Mesenchymal stem cell (in vitro differentiated cells and primary cell): ENCODE measurements around the gene GNLY. TPM values are rescaled to one million over a fixed set of nuclear protein-coding genes. Genes with fewer than 3 reads are reported as not detected.

ENCODE experiments used
- DNase-seq: peaks from one replicate; pipeline ENCODE4 v3.0.0-alpha.2; 2013
- H2AFZ ChIP-seq: one replicate; pipeline ENCODE4 v1.6.1; 2013; ENCODE audit warnings: low read depth, mild to moderate bottlenecking, control low read depth, inconsistent platforms, low read length, moderate library complexity
- H2AK5ac ChIP-seq: 2 replicates; pipeline ENCODE4 v1.6.1; 2013; ENCODE audit warnings: low read length, moderate library complexity, mild to moderate bottlenecking, inconsistent platforms; ENCODE audit not compliant: severe bottlenecking
- H2BK120ac ChIP-seq: one replicate; pipeline ENCODE4 v1.6.1; 2013; ENCODE audit warnings: low read depth, mild to moderate bottlenecking, inconsistent platforms, low read length, moderate library complexity
- H2BK12ac ChIP-seq, 2 experiments: one replicate each; pipeline ENCODE4 v1.6.1; 2013; ENCODE audit warnings: inconsistent platforms in 2 of 2, low read length in 2 of 2, mild to moderate bottlenecking in 2 of 2, moderate library complexity in 2 of 2, control low read depth in 1 of 2
- H2BK15ac ChIP-seq: one replicate; pipeline ENCODE4 v1.6.1; 2013; ENCODE audit warnings: mild to moderate bottlenecking, low read depth, inconsistent platforms; ENCODE audit not compliant: poor library complexity, severe bottlenecking
- H2BK5ac ChIP-seq: 2 replicates; pipeline ENCODE4 v1.6.1; 2013; ENCODE audit warnings: low read depth, mild to moderate bottlenecking, low read length, control low read depth, inconsistent platforms; ENCODE audit not compliant: poor library complexity, severe bottlenecking
- H3K14ac ChIP-seq, 2 experiments: one replicate each; pipeline ENCODE4 v1.6.1; 2013; ENCODE audit warnings: inconsistent platforms in 2 of 2, low read length in 2 of 2, control low read depth in 1 of 2, mild to moderate bottlenecking in 1 of 2, moderate library complexity in 1 of 2
- H3K18ac ChIP-seq, 2 experiments: one replicate each; pipeline ENCODE4 v1.6.1; 2013; ENCODE audit warnings: inconsistent platforms in 2 of 2, low read length in 2 of 2, control low read depth in 1 of 2, low read depth in 1 of 2, mild to moderate bottlenecking in 1 of 2
- H3K23ac ChIP-seq, 2 experiments: one replicate each; pipeline ENCODE4 v1.6.1; 2013; ENCODE audit warnings: inconsistent platforms in 2 of 2, low read length in 2 of 2, mild to moderate bottlenecking in 2 of 2, moderate library complexity in 2 of 2, control low read depth in 1 of 2
- H3K27ac ChIP-seq: 2 replicates; pipeline ENCODE4 v1.5.1; 2013; ENCODE audit warnings: mild to moderate bottlenecking, moderate library complexity, low read length, control low read depth, inconsistent platforms; ENCODE audit not compliant: poor library complexity, severe bottlenecking
- H3K27me3 ChIP-seq, 2 experiments: 2 replicates each; pipeline versions ENCODE4 v1.6.1 to v1.7.0; 2013; ENCODE audit warnings: low read length in 2 of 2, mild to moderate bottlenecking in 2 of 2, moderate library complexity in 2 of 2, control low read depth in 1 of 2, inconsistent platforms in 1 of 2; ENCODE audit not compliant: control insufficient read depth in 1 of 2, insufficient read depth in 1 of 2
- H3K36me3 ChIP-seq, 2 experiments: 2 replicates each; pipeline versions ENCODE4 v1.6.1 to v1.7.0; 2013; ENCODE audit warnings: low read length in 2 of 2, control low read depth in 1 of 2, inconsistent platforms in 1 of 2, low read depth in 1 of 2, mild to moderate bottlenecking in 1 of 2; ENCODE audit not compliant: insufficient read depth in 2 of 2, control insufficient read depth in 1 of 2
- H3K4ac ChIP-seq, 2 experiments: one replicate each; pipeline ENCODE4 v1.6.1; 2013; ENCODE audit warnings: inconsistent platforms in 2 of 2, low read length in 2 of 2, mild to moderate bottlenecking in 2 of 2, moderate library complexity in 2 of 2, control low read depth in 1 of 2, low read depth in 1 of 2
- H3K4me1 ChIP-seq: 2 replicates; pipeline ENCODE4 v1.6.1; 2013; ENCODE audit warnings: low read depth, low read length, control low read depth; ENCODE audit not compliant: control insufficient read depth, insufficient read depth
- H3K4me2 ChIP-seq: 2 replicates; pipeline ENCODE4 v1.6.1; 2013; ENCODE audit warnings: low read length, mild to moderate bottlenecking, inconsistent platforms; ENCODE audit not compliant: poor library complexity, severe bottlenecking
- H3K4me3 ChIP-seq, 2 experiments: 2 replicates each; pipeline versions ENCODE4 v1.5.1 to v1.7.0; 2013; ENCODE audit warnings: low read length in 2 of 2, mild to moderate bottlenecking in 2 of 2, control low read depth in 1 of 2, low read depth in 1 of 2; ENCODE audit not compliant: insufficient read depth in 1 of 2
- H3K79me1 ChIP-seq: replicated peaks from 2 replicates; pipeline ENCODE4 v1.6.1; 2013; ENCODE audit warnings: mild to moderate bottlenecking, control low read depth, low read length, inconsistent platforms; ENCODE audit not compliant: poor library complexity, severe bottlenecking
- H3K9ac ChIP-seq: 2 replicates; pipeline ENCODE4 v1.7.0; 2013; ENCODE audit warnings: mild to moderate bottlenecking, low read length, moderate library complexity
- H3K9me3 ChIP-seq: 2 replicates; pipeline ENCODE4 v1.7.0; 2013; ENCODE audit warnings: mild to moderate bottlenecking, low read length; ENCODE audit not compliant: control insufficient read depth
- H4K8ac ChIP-seq: one replicate; pipeline ENCODE4 v1.6.1; 2013; ENCODE audit warnings: inconsistent platforms, mild to moderate bottlenecking, low read length, moderate library complexity
- H4K91ac ChIP-seq: one replicate; pipeline ENCODE4 v1.6.1; 2013; ENCODE audit warnings: mild to moderate bottlenecking, low read length, inconsistent platforms
- WGBS: methylation state at CpG from one replicate; pipeline ENCODE4 v1.1.7; 2013; ENCODE audit warnings: mixed read lengths; 5-methylcytosine and 5-hydroxymethylcytosine counted together
- polyA plus RNA-seq, 2 experiments: library from polyadenylated mRNA; stranded (reverse); fragments of 200-250 nt; gene quantifications; one replicate each; pipeline ENCODE4 v1.2.3, GENCODE V29; 2013

The GNLY gene
- polyA plus RNA-seq (2013, experiment 1 of 2): not detected
- polyA plus RNA-seq (2013, experiment 2 of 2): not detected

DNA sequence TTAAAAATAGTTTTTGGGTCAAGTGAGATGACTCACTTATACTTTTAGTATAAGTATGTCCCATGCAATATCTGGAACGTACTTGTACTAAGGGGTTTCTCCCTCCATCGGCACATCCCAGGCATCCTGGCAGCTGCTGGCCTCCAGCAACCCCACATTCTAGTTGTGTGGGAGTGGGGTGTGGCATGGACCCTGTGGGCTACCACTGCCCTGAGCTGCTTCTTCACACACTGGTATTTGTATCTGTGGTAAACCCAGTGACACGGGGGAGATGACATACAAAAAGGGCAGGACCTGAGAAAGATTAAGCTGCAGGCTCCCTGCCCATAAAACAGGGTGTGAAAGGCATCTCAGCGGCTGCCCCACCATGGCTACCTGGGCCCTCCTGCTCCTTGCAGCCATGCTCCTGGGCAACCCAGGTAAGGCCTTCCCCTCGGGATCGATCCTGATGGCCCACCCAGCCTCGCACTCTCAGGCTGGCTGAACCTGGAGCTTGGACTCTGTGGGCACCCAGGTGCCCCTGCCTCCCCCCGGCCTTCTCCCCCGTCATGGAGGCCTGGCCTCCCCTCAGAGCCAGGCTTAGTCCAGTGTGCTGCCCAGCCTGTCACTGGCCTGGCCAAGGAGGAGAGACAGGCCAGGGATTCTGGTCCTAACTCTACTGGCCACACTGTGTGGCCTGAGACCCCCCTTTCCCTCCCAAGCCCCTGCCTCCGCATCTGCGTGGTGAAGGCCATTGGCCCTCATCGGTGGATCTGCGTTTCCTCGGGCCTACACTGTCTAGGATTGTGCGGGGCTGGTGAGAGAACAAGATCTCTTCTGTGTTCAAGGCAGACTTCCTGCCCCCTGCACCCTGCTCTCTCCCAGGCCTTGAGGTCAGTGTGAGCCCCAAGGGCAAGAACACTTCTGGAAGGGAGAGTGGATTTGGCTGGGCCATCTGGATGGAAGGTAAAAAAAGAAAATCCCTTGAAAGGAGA, at the start of gene GNLY:
Gene GNLY (plus strand): TSS at position 307 of the 974 bp plus-strand sequence. CDS start 61 bp downstream, at position 368.
- no peak within 1 kb of the TSS for H3K9ac ChIP-seq
- peaks cover 0 to 10% of the 10 kb centered on the region in 2 experiments for H3K27me3 ChIP-seq
- no peak within 1 kb of the TSS for H3K4me2 ChIP-seq
- H3K79me1 ChIP-seq: no peaks in the 10 kb centered on the region
- no peak within 1 kb of the TSS for H3K23ac ChIP-seq
- H3K14ac ChIP-seq: peak within 1 kb of the TSS in 1 of 2 experiments; percentile 84
- no peak within 1 kb of the TSS for H2BK5ac ChIP-seq
- H2AFZ ChIP-seq: no peak within 1 kb of the TSS
- no peak within 1 kb of the TSS for H4K91ac ChIP-seq
- no peak within 1 kb of the TSS for H2AK5ac ChIP-seq
- peaks cover 10% of the 10 kb centered on the region for H3K4me1 ChIP-seq
- no peak within 1 kb of the TSS for H3K4ac ChIP-seq
- H2BK120ac ChIP-seq: no peak within 1 kb of the TSS
- no peak within 1 kb of the TSS for H2BK15ac ChIP-seq
- H4K8ac ChIP-seq: no peak within 1 kb of the TSS
- 95% methylated on average over 15 of the region's 15 CpGs for WGBS
- H3K18ac ChIP-seq: no peak within 1 kb of the TSS
- H3K4me3 ChIP-seq: no peak within 1 kb of the TSS
- H2BK12ac ChIP-seq: no peak within 1 kb of the TSS
- H3K9me3 ChIP-seq: no peaks in the 10 kb centered on the region
- no peaks in the 10 kb centered on the region for H3K36me3 ChIP-seq
- no peak for DNase-seq
- no peak within 1 kb of the TSS for H3K27ac ChIP-seq

DNA sequence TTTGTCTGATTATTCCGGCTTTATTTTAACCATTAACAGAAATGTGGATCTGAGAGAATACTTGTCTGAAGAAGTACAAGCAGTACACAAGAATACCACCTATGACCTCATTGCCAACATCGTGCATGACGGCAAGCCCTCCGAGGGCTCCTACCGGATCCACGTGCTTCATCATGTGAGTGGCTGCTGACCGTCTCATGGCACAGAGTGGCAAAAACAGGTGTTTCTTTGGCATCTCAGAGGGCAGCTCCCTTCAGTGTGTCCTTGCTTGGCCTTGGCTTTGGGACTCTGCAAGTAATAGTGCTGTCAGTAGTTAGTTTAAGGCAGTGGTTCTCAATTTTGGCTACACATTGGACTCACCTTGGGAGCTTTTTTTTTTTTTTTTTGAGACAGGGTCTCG, 49.2 kb upstream of the GNLY start:
- peaks cover 49 to 98% of the 10 kb centered on the region in 2 experiments for H3K36me3 ChIP-seq

DNA sequence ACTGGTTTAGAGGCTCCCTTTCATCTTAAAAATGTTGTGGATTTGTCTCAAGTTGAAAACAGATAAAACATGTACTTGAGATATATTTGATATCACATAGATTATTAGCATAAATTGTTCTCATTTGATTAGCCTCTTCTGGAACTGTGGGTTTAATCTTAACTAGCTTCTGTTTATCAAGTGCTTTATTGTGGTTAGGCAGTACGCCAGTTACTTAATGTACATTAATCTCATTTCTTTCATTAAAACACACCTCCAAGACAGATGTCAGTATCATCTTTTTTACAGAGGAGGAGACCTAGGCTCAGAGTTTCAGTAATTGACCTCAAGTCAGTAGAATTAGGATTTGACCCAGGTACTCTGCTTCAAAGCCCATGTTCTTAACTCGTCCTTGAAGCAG, 48.0 kb upstream of the GNLY start:
- Histone ChIP-seq H2BK120ac (no peak overlapping the region), H2BK5ac (no peak overlapping the region), H3K27ac (no peak overlapping the region), H4K8ac (no peak overlapping the region), H2BK12ac (no peak overlapping the region), H3K23ac (no peak overlapping the region), H2AFZ (no peak overlapping the region), H3K18ac (no peak overlapping the region), H3K27me3 (no peaks in the 10 kb centered on the region), H3K4me3 (no peak overlapping the region), H3K36me3 (peaks cover 47 to 96% of the 10 kb centered on the region in 2 experiments), H3K79me1 (peaks cover 23% of the 10 kb centered on the region), H3K9ac (no peak overlapping the region), H3K14ac (no peak overlapping the region), H3K4me2 (no peak overlapping the region), H4K91ac (no peak overlapping the region), H2BK15ac (no peak overlapping the region), H3K4ac (no peak overlapping the region), H2AK5ac (no peak overlapping the region), H3K4me1 (peaks cover 14% of the 10 kb centered on the region), H3K9me3 (no peaks in the 10 kb centered on the region)
- no peak for DNase-seq
- WGBS: no CpG with 5 or more reads among the region's 2 CpGs

More for the DNA sequence above, 49.2 kb upstream of the GNLY start:
- no peak overlapping the region for H3K9ac ChIP-seq
- DNase-seq: no peak
- peaks cover 23% of the 10 kb centered on the region for H3K79me1 ChIP-seq
- no peak overlapping the region for H2AK5ac ChIP-seq
- no peak overlapping the region for H3K14ac ChIP-seq
- H3K9me3 ChIP-seq: no peaks in the 10 kb centered on the region
- H3K23ac ChIP-seq: no peak overlapping the region
- no peak overlapping the region for H2BK15ac ChIP-seq
- H4K8ac ChIP-seq: no peak overlapping the region
- no peak overlapping the region for H4K91ac ChIP-seq
- no peak overlapping the region for H2BK5ac ChIP-seq
- no peak overlapping the region for H3K4me3 ChIP-seq
- no peak overlapping the region for H2BK12ac ChIP-seq
- no peaks in the 10 kb centered on the region for H3K27me3 ChIP-seq
- H3K4me2 ChIP-seq: no peak overlapping the region
- no peak overlapping the region for H2AFZ ChIP-seq
- H2BK120ac ChIP-seq: no peak overlapping the region
- H3K27ac ChIP-seq: no peak overlapping the region
- H3K4ac ChIP-seq: no peak overlapping the region
- WGBS: 99% methylated on average over 7 of the region's 8 CpGs
- H3K4me1 ChIP-seq: peaks cover 8% of the 10 kb centered on the region
- no peak overlapping the region for H3K18ac ChIP-seq

DNA sequence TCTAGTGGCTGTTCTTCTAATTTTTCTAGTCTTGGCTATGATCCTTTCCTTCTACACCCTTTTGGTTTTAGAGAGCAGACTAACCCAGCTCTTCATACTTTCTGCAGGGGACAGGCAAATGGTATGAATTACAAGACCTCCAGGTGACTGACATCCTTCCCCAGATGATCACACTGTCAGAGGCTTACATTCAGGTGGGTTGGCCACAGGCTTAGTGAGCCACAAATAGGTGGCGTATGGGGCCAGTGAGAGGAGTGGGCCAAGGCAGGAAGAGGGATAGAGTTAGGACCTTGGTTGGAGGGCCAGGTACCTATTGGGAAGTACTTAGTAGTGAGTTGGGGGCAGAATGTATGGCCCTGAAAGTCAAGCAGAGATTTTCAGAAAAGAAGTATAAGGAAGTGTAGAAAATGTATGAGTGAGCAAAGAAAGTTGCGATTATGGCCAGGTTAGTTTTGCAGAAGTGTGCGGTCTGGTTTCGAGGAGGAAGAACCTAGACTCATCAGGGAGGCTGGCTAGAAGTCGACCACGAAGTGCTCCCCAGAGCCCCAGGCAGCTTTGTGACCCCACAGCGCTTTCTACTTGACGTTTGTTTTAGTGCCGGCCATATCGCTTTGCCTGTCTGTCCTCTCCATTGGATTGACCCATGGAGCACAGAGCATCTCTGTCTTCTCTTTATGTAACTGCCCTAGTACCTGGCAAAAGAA, 46.2 kb upstream of the GNLY start:
- Histone ChIP-seq H3K4me1 (peaks cover 23% of the 10 kb centered on the region), H4K91ac (no peak overlapping the region), H3K9ac (no peak overlapping the region), H3K14ac (no peak overlapping the region), H2AK5ac (no peak overlapping the region), H2AFZ (no peak overlapping the region), H3K79me1 (peaks cover 15% of the 10 kb centered on the region), H2BK12ac (no peak overlapping the region), H2BK15ac (no peak overlapping the region), H3K4me3 (no peak overlapping the region), H4K8ac (no peak overlapping the region), H2BK5ac (no peak overlapping the region), H3K18ac (no peak overlapping the region), H3K9me3 (no peaks in the 10 kb centered on the region), H3K27me3 (no peaks in the 10 kb centered on the region), H3K36me3 (peaks cover 41 to 87% of the 10 kb centered on the region in 2 experiments), H2BK120ac (no peak overlapping the region), H3K27ac (no peak overlapping the region), H3K23ac (no peak overlapping the region), H3K4me2 (no peak overlapping the region), H3K4ac (no peak overlapping the region)
- no peak for DNase-seq
- WGBS: 99% methylated on average over 10 of the region's 10 CpGs
